K562 (cell line): ENCODE data around the gene TFCP2L1.

Experiments
- EHMT2 ChIP-seq: fragments of 450-650 bp; IDR thresholded peaks from 2 replicates; pipeline ENCODE4 v1.6.1; 2018; ENCODE audit warnings: antibody characterized with exemption
- ESRRA ChIP-seq: fragments of 450-650 bp; IDR thresholded peaks from 2 replicates; pipeline ENCODE4 v1.6.1; 2014; ENCODE audit warnings: low read depth, mild to moderate bottlenecking, moderate library complexity, borderline replicate concordance
- JUND ChIP-seq, 2 experiments: IDR thresholded peaks; 2 replicates in 1 of 2; 3 replicates in 1 of 2; pipeline ENCODE4 v1.6.1; 2011; ENCODE audit warnings: borderline replicate concordance in 2 of 2, low read depth in 2 of 2, low read length in 2 of 2, improper control_type of control experiment in 1 of 2, missing biosample characterization in 1 of 2, missing genetic modification characterization in 1 of 2, missing genetic modification reagents in 1 of 2
- LCOR ChIP-seq: sonication (generic); formaldehyde crosslinking; IDR thresholded peaks from 2 replicates; pipeline ENCODE4 v1.8.0; 2022; ENCODE audit warnings: mild to moderate bottlenecking, missing genetic modification reagents
- SIX5 ChIP-seq, 2 experiments: IDR thresholded peaks; 2 replicates each; pipeline ENCODE4 v1.6.1; 2011; ENCODE audit warnings: low read length in 2 of 2, borderline replicate concordance in 1 of 2, low read depth in 1 of 2, mild to moderate bottlenecking in 1 of 2, moderate library complexity in 1 of 2; ENCODE audit not compliant: insufficient read depth in 1 of 2
- TAF9B ChIP-seq: fragments of 450-650 bp; IDR thresholded peaks from 2 replicates; pipeline ENCODE4 v1.6.1; 2018; ENCODE audit warnings: mild to moderate bottlenecking; ENCODE audit not compliant: partially characterized antibody
- U2AF1 ChIP-seq: fragments of 200-400 bp; formaldehyde crosslinking; optimal IDR thresholded peaks from 2 replicates; pipeline ENCODE3; 2017; ENCODE audit warnings: mild to moderate bottlenecking, low read depth, low read length, moderate library complexity
- ZNF354B ChIP-seq: fragments of 250-450 bp; sonication (Bioruptor Pico); IDR thresholded peaks from 2 replicates; pipeline ENCODE4 v1.4.0; 2020
- TF ChIP-seq, protein P1 (sequence below), 3 experiments: IDR thresholded peaks in 2 of 3; conservative IDR thresholded peaks in 1 of 3; 2 replicates each; pipeline ENCODE4 v1.5.1; 2011 to 2012; ENCODE audit warnings: low read length in 3 of 3, mild to moderate bottlenecking in 3 of 3, control low read depth in 2 of 3, improper control_type of control experiment in 1 of 3, inconsistent platforms in 1 of 3, low read depth in 1 of 3, mixed read lengths in 1 of 3, moderate library complexity in 1 of 3; ENCODE audit not compliant: insufficient read depth in 2 of 3
- TF ChIP-seq, protein P2 (sequence below): sonication (generic); formaldehyde crosslinking; IDR thresholded peaks from 2 replicates; pipeline ENCODE4 v1.8.1; 2023; ENCODE audit warnings: mild to moderate bottlenecking, missing genetic modification reagents, moderate library complexity

- TF ChIP-seq SIX5 (IDR thresholded peaks at IDR 0.05; ENCODE audit: borderline replicate concordance in 1 of 2, insufficient read depth in 1 of 2, low read depth in 1 of 2, low read length in 2 of 2): no peak
- TF ChIP-seq, protein P1, sequence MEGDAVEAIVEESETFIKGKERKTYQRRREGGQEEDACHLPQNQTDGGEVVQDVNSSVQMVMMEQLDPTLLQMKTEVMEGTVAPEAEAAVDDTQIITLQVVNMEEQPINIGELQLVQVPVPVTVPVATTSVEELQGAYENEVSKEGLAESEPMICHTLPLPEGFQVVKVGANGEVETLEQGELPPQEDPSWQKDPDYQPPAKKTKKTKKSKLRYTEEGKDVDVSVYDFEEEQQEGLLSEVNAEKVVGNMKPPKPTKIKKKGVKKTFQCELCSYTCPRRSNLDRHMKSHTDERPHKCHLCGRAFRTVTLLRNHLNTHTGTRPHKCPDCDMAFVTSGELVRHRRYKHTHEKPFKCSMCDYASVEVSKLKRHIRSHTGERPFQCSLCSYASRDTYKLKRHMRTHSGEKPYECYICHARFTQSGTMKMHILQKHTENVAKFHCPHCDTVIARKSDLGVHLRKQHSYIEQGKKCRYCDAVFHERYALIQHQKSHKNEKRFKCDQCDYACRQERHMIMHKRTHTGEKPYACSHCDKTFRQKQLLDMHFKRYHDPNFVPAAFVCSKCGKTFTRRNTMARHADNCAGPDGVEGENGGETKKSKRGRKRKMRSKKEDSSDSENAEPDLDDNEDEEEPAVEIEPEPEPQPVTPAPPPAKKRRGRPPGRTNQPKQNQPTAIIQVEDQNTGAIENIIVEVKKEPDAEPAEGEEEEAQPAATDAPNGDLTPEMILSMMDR (IDR thresholded peaks at IDR 0.05 in 2 of 3, conservative IDR thresholded peaks at IDR 0.05 in 1 of 3; ENCODE audit: insufficient read depth in 2 of 3, low read depth in 1 of 3, low read length in 3 of 3): no peak
- TF ChIP-seq JUND (IDR thresholded peaks at IDR 0.05; ENCODE audit: borderline replicate concordance, low read depth, low read length): no peak
- TF ChIP-seq JUND (tag; IDR thresholded peaks at IDR 0.05; ENCODE audit: borderline replicate concordance, low read depth, low read length): no peak
- TF ChIP-seq, protein P2, sequence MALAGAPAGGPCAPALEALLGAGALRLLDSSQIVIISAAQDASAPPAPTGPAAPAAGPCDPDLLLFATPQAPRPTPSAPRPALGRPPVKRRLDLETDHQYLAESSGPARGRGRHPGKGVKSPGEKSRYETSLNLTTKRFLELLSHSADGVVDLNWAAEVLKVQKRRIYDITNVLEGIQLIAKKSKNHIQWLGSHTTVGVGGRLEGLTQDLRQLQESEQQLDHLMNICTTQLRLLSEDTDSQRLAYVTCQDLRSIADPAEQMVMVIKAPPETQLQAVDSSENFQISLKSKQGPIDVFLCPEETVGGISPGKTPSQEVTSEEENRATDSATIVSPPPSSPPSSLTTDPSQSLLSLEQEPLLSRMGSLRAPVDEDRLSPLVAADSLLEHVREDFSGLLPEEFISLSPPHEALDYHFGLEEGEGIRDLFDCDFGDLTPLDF (CRISPR knock-in tag): no peak
- no peak for TF ChIP-seq LCOR (CRISPR knock-in tag)
- TF ChIP-seq ESRRA: no peak
- no peak for TF ChIP-seq TAF9B
- no peak for TF ChIP-seq ZNF354B (CRISPR knock-in tag)
- no peak for TF ChIP-seq U2AF1
- TF ChIP-seq EHMT2: no peak
These were observed 50.9 kb downstream of the TFCP2L1 start for GRCh38 chr2:121234144-121234543.
